Mesenchymal stem cell (in vitro differentiated cells and primary cell): Measurements from ENCODE around the gene HLA-DQB2.
"Not testable (repeated sequence)": the region's sequence is repeated elsewhere in the genome, so short reads cannot be mapped to it uniquely, and the experiment has no call there.

ENCODE experiments used
- DNase-seq: peaks from one replicate; pipeline ENCODE4 v3.0.0-alpha.2; 2013
- H2AFZ ChIP-seq: one replicate; pipeline ENCODE4 v1.6.1; 2013; ENCODE audit warnings: low read depth, mild to moderate bottlenecking, control low read depth, inconsistent platforms, low read length, moderate library complexity
- H2AK5ac ChIP-seq: 2 replicates; pipeline ENCODE4 v1.6.1; 2013; ENCODE audit warnings: low read length, moderate library complexity, mild to moderate bottlenecking, inconsistent platforms; ENCODE audit not compliant: severe bottlenecking
- H2BK120ac ChIP-seq: one replicate; pipeline ENCODE4 v1.6.1; 2013; ENCODE audit warnings: low read depth, mild to moderate bottlenecking, inconsistent platforms, low read length, moderate library complexity
- H2BK12ac ChIP-seq, 2 experiments: one replicate each; pipeline ENCODE4 v1.6.1; 2013; ENCODE audit warnings: inconsistent platforms in 2 of 2, low read length in 2 of 2, mild to moderate bottlenecking in 2 of 2, moderate library complexity in 2 of 2, control low read depth in 1 of 2
- H2BK15ac ChIP-seq: one replicate; pipeline ENCODE4 v1.6.1; 2013; ENCODE audit warnings: mild to moderate bottlenecking, low read depth, inconsistent platforms; ENCODE audit not compliant: poor library complexity, severe bottlenecking
- H2BK5ac ChIP-seq: 2 replicates; pipeline ENCODE4 v1.6.1; 2013; ENCODE audit warnings: low read depth, mild to moderate bottlenecking, low read length, control low read depth, inconsistent platforms; ENCODE audit not compliant: poor library complexity, severe bottlenecking
- H3K14ac ChIP-seq, 2 experiments: one replicate each; pipeline ENCODE4 v1.6.1; 2013; ENCODE audit warnings: inconsistent platforms in 2 of 2, low read length in 2 of 2, control low read depth in 1 of 2, mild to moderate bottlenecking in 1 of 2, moderate library complexity in 1 of 2
- H3K18ac ChIP-seq, 2 experiments: one replicate each; pipeline ENCODE4 v1.6.1; 2013; ENCODE audit warnings: inconsistent platforms in 2 of 2, low read length in 2 of 2, control low read depth in 1 of 2, low read depth in 1 of 2, mild to moderate bottlenecking in 1 of 2
- H3K23ac ChIP-seq, 2 experiments: one replicate each; pipeline ENCODE4 v1.6.1; 2013; ENCODE audit warnings: inconsistent platforms in 2 of 2, low read length in 2 of 2, mild to moderate bottlenecking in 2 of 2, moderate library complexity in 2 of 2, control low read depth in 1 of 2
- H3K27ac ChIP-seq: 2 replicates; pipeline ENCODE4 v1.5.1; 2013; ENCODE audit warnings: mild to moderate bottlenecking, moderate library complexity, low read length, control low read depth, inconsistent platforms; ENCODE audit not compliant: poor library complexity, severe bottlenecking
- H3K27me3 ChIP-seq, 2 experiments: 2 replicates each; pipeline versions ENCODE4 v1.6.1 to v1.7.0; 2013; ENCODE audit warnings: low read length in 2 of 2, mild to moderate bottlenecking in 2 of 2, moderate library complexity in 2 of 2, control low read depth in 1 of 2, inconsistent platforms in 1 of 2; ENCODE audit not compliant: control insufficient read depth in 1 of 2, insufficient read depth in 1 of 2
- H3K36me3 ChIP-seq, 2 experiments: 2 replicates each; pipeline versions ENCODE4 v1.6.1 to v1.7.0; 2013; ENCODE audit warnings: low read length in 2 of 2, control low read depth in 1 of 2, inconsistent platforms in 1 of 2, low read depth in 1 of 2, mild to moderate bottlenecking in 1 of 2; ENCODE audit not compliant: insufficient read depth in 2 of 2, control insufficient read depth in 1 of 2
- H3K4ac ChIP-seq, 2 experiments: one replicate each; pipeline ENCODE4 v1.6.1; 2013; ENCODE audit warnings: inconsistent platforms in 2 of 2, low read length in 2 of 2, mild to moderate bottlenecking in 2 of 2, moderate library complexity in 2 of 2, control low read depth in 1 of 2, low read depth in 1 of 2
- H3K4me1 ChIP-seq: 2 replicates; pipeline ENCODE4 v1.6.1; 2013; ENCODE audit warnings: low read depth, low read length, control low read depth; ENCODE audit not compliant: control insufficient read depth, insufficient read depth
- H3K4me2 ChIP-seq: 2 replicates; pipeline ENCODE4 v1.6.1; 2013; ENCODE audit warnings: low read length, mild to moderate bottlenecking, inconsistent platforms; ENCODE audit not compliant: poor library complexity, severe bottlenecking
- H3K4me3 ChIP-seq, 2 experiments: 2 replicates each; pipeline versions ENCODE4 v1.5.1 to v1.7.0; 2013; ENCODE audit warnings: low read length in 2 of 2, mild to moderate bottlenecking in 2 of 2, control low read depth in 1 of 2, low read depth in 1 of 2; ENCODE audit not compliant: insufficient read depth in 1 of 2
- H3K79me1 ChIP-seq: replicated peaks from 2 replicates; pipeline ENCODE4 v1.6.1; 2013; ENCODE audit warnings: mild to moderate bottlenecking, control low read depth, low read length, inconsistent platforms; ENCODE audit not compliant: poor library complexity, severe bottlenecking
- H3K9ac ChIP-seq: 2 replicates; pipeline ENCODE4 v1.7.0; 2013; ENCODE audit warnings: mild to moderate bottlenecking, low read length, moderate library complexity
- H3K9me3 ChIP-seq: 2 replicates; pipeline ENCODE4 v1.7.0; 2013; ENCODE audit warnings: mild to moderate bottlenecking, low read length; ENCODE audit not compliant: control insufficient read depth
- H4K8ac ChIP-seq: one replicate; pipeline ENCODE4 v1.6.1; 2013; ENCODE audit warnings: inconsistent platforms, mild to moderate bottlenecking, low read length, moderate library complexity
- H4K91ac ChIP-seq: one replicate; pipeline ENCODE4 v1.6.1; 2013; ENCODE audit warnings: mild to moderate bottlenecking, low read length, inconsistent platforms
- WGBS: methylation state at CpG from one replicate; pipeline ENCODE4 v1.1.7; 2013; ENCODE audit warnings: mixed read lengths; 5-methylcytosine and 5-hydroxymethylcytosine counted together

The HLA-DQB2 gene

DNA sequence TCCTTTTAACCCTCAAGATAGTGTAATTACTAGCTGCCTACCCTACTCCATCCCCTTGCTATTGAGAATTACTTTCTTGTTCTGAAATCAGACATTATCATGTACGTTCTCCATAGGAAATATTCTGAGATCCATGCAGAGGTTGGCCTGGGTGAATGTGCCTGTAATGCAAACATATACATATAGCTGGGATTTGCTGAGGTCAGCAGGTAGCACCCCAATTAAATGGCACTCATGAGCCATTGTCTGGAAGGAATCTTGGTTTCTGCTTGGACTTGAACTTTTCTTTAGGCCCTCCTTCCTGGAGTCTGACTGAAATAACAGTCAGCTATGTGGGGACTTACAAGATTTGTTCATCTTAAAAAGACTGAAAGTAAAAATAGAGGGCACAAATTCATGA, 3.7 kb downstream of the HLA-DQB2 start:
- Histone ChIP-seq H2BK15ac (no peak overlapping the region), H4K8ac (no peak overlapping the region), H3K36me3 (no peaks in the 10 kb centered on the region), H3K4me2 (no peak overlapping the region), H3K27ac (no peak overlapping the region), H3K9me3 (no peaks in the 10 kb centered on the region), H2AFZ (no peak overlapping the region), H2BK5ac (no peak overlapping the region), H3K9ac (no peak overlapping the region), H3K4me3 (no peak overlapping the region), H3K14ac (no peak overlapping the region), H4K91ac (no peak overlapping the region), H3K18ac (no peak overlapping the region), H3K79me1 (no peaks in the 10 kb centered on the region), H3K4ac (no peak overlapping the region), H3K23ac (no peak overlapping the region), H3K4me1 (no peaks in the 10 kb centered on the region), H2BK120ac (no peak overlapping the region), H3K27me3 (peaks cover 40 to 89% of the 10 kb centered on the region in 2 experiments), H2AK5ac (no peak overlapping the region), H2BK12ac (no peak overlapping the region)
- WGBS, result 73% methylated on average over 1 of the region's 1 CpG
- no peak for DNase-seq

DNA sequence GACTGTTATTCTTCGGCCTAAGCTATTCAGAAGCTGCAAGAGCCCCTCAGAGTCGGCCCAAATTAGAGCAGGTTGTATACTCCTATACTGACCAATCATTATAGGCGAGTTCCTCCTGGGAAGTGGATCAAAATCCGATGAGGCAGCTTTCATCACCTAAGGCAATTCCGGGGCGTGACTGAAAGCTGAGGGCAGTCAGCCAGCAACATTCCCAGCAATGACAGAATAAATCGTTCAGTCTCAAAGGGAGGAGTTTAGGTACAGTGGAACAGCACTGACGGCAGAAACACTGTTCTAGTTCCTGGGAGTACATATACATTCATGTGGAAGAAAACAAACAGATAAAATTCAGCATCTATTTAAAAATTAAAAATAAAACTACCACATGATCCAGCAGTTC, 10.8 kb downstream of the HLA-DQB2 start:
- H3K4ac ChIP-seq, result no peak overlapping the region
- H3K79me1 ChIP-seq, result no peaks in the 10 kb centered on the region
- H2AK5ac ChIP-seq, result no peak overlapping the region
- no peak overlapping the region for H2BK12ac ChIP-seq
- 60% methylated on average over 8 of the region's 8 CpGs for WGBS
- no peaks in the 10 kb centered on the region for H3K9me3 ChIP-seq
- no peak overlapping the region for H2BK15ac ChIP-seq
- H2BK5ac ChIP-seq, result no peak overlapping the region
- H3K4me2 ChIP-seq, result no peak overlapping the region
- no peak for DNase-seq
- no peak overlapping the region for H3K18ac ChIP-seq
- no peak overlapping the region for H3K23ac ChIP-seq
- H3K9ac ChIP-seq, result no peak overlapping the region
- no peak overlapping the region for H2BK120ac ChIP-seq
- no peak overlapping the region for H2AFZ ChIP-seq
- H3K14ac ChIP-seq, result no peak overlapping the region
- H3K4me3 ChIP-seq, result no peak overlapping the region
- no peak overlapping the region for H4K8ac ChIP-seq
- H3K4me1 ChIP-seq, result no peaks in the 10 kb centered on the region
- H3K36me3 ChIP-seq, result no peaks in the 10 kb centered on the region
- H3K27ac ChIP-seq, result no peak overlapping the region
- H3K27me3 ChIP-seq, result peaks cover 21 to 66% of the 10 kb centered on the region in 2 experiments
- H4K91ac ChIP-seq, result no peak overlapping the region

DNA sequence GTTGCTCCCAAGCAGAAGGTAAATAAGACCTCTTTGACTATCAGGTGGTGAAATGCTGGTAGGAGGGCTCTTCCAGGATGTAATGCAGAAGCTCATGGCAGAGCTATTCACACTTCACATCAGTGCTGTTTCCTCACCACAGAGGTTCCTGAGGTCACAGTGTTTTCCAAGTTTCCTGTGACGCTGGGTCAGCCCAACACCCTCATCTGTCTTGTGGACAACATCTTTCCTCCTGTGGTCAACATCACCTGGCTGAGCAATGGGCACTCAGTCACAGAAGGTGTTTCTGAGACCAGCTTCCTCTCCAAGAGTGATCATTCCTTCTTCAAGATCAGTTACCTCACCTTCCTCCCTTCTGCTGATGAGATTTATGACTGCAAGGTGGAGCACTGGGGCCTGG, 17.7 kb downstream of the HLA-DQB2 start:
- not testable (repeated sequence) for H3K36me3 ChIP-seq, H2AK5ac ChIP-seq
- 33% methylated on average over 1 of the region's 1 CpG for WGBS

DNA sequence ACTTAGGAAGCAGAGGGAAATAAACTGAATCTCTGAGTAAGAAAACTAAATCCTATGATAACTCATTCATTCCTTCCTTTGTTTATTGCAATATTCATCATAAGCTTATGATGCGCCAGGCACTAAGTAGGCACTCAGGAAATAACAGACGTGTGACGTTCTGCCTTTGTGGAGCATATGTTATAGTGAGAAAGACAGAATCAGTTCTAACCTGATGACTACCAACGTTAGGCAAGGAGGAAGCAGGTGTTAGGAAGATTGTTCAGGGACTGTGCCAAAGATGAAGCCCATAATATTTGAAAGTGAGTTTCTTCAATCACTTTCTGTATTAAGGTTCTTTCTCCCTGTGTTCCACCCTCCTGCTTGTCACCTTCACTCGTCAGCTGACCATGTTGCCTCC, 18.6 kb downstream of the HLA-DQB2 start:
- no peak overlapping the region for H3K23ac ChIP-seq
- H3K9ac ChIP-seq, result no peak overlapping the region
- no peak overlapping the region for H3K4me2 ChIP-seq
- H4K91ac ChIP-seq, result no peak overlapping the region
- no peak overlapping the region for H2BK120ac ChIP-seq
- H3K36me3 ChIP-seq, result no peaks in the 10 kb centered on the region
- H3K4me1 ChIP-seq, result no peaks in the 10 kb centered on the region
- no peak overlapping the region for H3K14ac ChIP-seq
- H2AFZ ChIP-seq, result no peak overlapping the region
- no peak overlapping the region for H4K8ac ChIP-seq
- no peak overlapping the region for H2AK5ac ChIP-seq
- no peak overlapping the region for H2BK5ac ChIP-seq
- H3K27ac ChIP-seq, result no peak overlapping the region
- no peak overlapping the region for H2BK12ac ChIP-seq
- no peak overlapping the region for H3K18ac ChIP-seq
- peaks cover 19 to 75% of the 10 kb centered on the region in 2 experiments for H3K27me3 ChIP-seq
- no peak overlapping the region for H3K4me3 ChIP-seq
- no peak overlapping the region for H3K4ac ChIP-seq
- no peaks in the 10 kb centered on the region for H3K9me3 ChIP-seq
- no peak for DNase-seq
- H3K79me1 ChIP-seq, result no peaks in the 10 kb centered on the region
- 50% methylated on average over 5 of the region's 5 CpGs for WGBS
- H2BK15ac ChIP-seq, result no peak overlapping the region

More for the DNA sequence above, 17.7 kb downstream of the HLA-DQB2 start:
- not testable (repeated sequence) for DNase-seq, H3K9me3 ChIP-seq, H3K79me1 ChIP-seq, H2BK15ac ChIP-seq, H3K9ac ChIP-seq, H2BK120ac ChIP-seq, H3K4me2 ChIP-seq, H3K23ac ChIP-seq, H4K8ac ChIP-seq, H2BK5ac ChIP-seq, H3K4me1 ChIP-seq, H3K18ac ChIP-seq, H3K14ac ChIP-seq, H2BK12ac ChIP-seq, H3K4ac ChIP-seq, H3K4me3 ChIP-seq, H3K27ac ChIP-seq, H2AFZ ChIP-seq, H4K91ac ChIP-seq
- peaks cover 19 to 74% of the 10 kb centered on the region in 2 experiments for H3K27me3 ChIP-seq
